Measurements from ENCODE around the gene ADA. TPM values are rescaled to one million over a fixed set of nuclear protein-coding genes. Genes with fewer than 3 reads are reported as not detected.

ADA gene
- total and polyA plus RNA-seq, 2 of the 13 experiments (the other 11 are each of a cell fraction or from before 2014, with no cell fraction given) = 2.5 to 11.3 TPM

- TF ChIP-seq PRDM10 (CRISPR knock-in tag; IDR thresholded peaks at IDR 0.05; ENCODE audit: low read depth) (peak; percentile 30; the same call in 1 of the 2 replicates), ZBTB1 (CRISPR knock-in tag; IDR thresholded peaks at IDR 0.05; ENCODE audit: borderline replicate concordance) (no peak), ZNF510 (CRISPR knock-in tag; IDR thresholded peaks at IDR 0.05; ENCODE audit: low read depth) (no peak), ZNF614 (CRISPR knock-in tag; IDR thresholded peaks at IDR 0.05; ENCODE audit: borderline replicate concordance) (no peak), SMAD9 (CRISPR knock-in tag; IDR thresholded peaks at IDR 0.05) (no peak), ZNF576 (CRISPR knock-in tag; IDR thresholded peaks at IDR 0.05) (no peak), SRSF1 (optimal IDR thresholded peaks at IDR 0.05; ENCODE audit: low read depth, low read length) (no peak), USF2 (IDR thresholded peaks at IDR 0.05; ENCODE audit: low read depth, low read length) (no peak), USF2 (CRISPR knock-in tag; IDR thresholded peaks at IDR 0.05; ENCODE audit: borderline replicate concordance) (no peak), UBTF (CRISPR knock-in tag; IDR thresholded peaks at IDR 0.05) (no peak)
These were observed 49.7 kb downstream of the ADA start (continued) for GRCh38 chr20:44601801-44602204.

All from HepG2 (cell line).